WERI-Rb-1 (cell line): ENCODE measurements around the gene INTS4.

ENCODE experiments used
- DNase-seq: peaks from one replicate; pipeline ENCODE4 v3.0.0-alpha.2; 2020
- H3K27ac ChIP-seq: fragments of 250-450 bp; sonication (Bioruptor Pico); 2 replicates; pipeline ENCODE4 v1.5.1; 2020; ENCODE audit warnings: mild to moderate bottlenecking, moderate library complexity
- H3K27me3 ChIP-seq: fragments of 250-450 bp; sonication (Bioruptor Pico); 2 replicates; pipeline ENCODE4 v1.5.1; 2021; ENCODE audit warnings: mild to moderate bottlenecking, low read depth, moderate library complexity; ENCODE audit not compliant: insufficient read depth, severe bottlenecking
- H3K36me3 ChIP-seq: fragments of 250-450 bp; sonication (Bioruptor Pico); 2 replicates; pipeline ENCODE4 v1.5.1; 2020; ENCODE audit warnings: mild to moderate bottlenecking, moderate library complexity
- H3K4me3 ChIP-seq: 2 replicates; pipeline ENCODE4 v1.5.1; 2011; ENCODE audit warnings: low read depth, mild to moderate bottlenecking, control low read depth, low read length
- H3K9me3 ChIP-seq: fragments of 250-450 bp; sonication (Bioruptor Pico); 2 replicates; pipeline ENCODE4 v1.5.1; 2021; ENCODE audit warnings: mild to moderate bottlenecking, moderate library complexity; ENCODE audit not compliant: severe bottlenecking
- TF ChIP-seq, protein P1 (sequence below): IDR thresholded peaks from 2 replicates; pipeline ENCODE4 v1.5.1; 2011; ENCODE audit warnings: low read depth, mild to moderate bottlenecking, control low read depth, inconsistent platforms, low read length

The INTS4 gene

DNA sequence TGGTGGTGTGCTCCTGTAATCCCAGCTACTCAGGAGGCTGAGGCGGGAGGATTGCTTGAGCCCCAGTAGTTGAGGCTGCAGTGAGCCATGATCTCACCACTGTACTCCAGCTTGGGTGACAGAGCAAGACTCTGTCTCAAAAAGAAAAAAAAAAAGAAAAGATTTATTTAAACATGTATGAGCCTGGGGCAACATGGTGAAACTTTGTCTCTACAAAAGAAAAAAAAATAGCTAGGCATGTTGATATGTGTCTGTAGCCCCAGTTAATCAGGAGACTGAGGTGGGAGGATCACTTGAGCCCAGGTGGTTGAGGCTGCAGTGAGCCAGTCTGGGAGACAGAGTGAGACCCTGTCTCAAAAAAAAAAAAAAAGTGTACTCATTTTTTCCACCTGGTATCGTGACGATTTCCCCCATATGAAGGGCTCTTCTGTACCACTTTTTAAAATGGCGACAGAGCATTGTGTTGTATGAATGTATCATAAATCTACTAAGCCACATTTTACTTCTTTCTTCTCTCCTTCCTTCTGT lies 45.0 kb upstream of the INTS4 start:
- H3K4me3 ChIP-seq, result no peak overlapping the region
- no peak for DNase-seq
- TF ChIP-seq, protein P1, sequence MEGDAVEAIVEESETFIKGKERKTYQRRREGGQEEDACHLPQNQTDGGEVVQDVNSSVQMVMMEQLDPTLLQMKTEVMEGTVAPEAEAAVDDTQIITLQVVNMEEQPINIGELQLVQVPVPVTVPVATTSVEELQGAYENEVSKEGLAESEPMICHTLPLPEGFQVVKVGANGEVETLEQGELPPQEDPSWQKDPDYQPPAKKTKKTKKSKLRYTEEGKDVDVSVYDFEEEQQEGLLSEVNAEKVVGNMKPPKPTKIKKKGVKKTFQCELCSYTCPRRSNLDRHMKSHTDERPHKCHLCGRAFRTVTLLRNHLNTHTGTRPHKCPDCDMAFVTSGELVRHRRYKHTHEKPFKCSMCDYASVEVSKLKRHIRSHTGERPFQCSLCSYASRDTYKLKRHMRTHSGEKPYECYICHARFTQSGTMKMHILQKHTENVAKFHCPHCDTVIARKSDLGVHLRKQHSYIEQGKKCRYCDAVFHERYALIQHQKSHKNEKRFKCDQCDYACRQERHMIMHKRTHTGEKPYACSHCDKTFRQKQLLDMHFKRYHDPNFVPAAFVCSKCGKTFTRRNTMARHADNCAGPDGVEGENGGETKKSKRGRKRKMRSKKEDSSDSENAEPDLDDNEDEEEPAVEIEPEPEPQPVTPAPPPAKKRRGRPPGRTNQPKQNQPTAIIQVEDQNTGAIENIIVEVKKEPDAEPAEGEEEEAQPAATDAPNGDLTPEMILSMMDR, result no peak
- no peaks in the 10 kb centered on the region for H3K9me3 ChIP-seq
- no peaks in the 10 kb centered on the region for H3K27me3 ChIP-seq
- no peak overlapping the region for H3K27ac ChIP-seq
- no peaks in the 10 kb centered on the region for H3K36me3 ChIP-seq

DNA sequence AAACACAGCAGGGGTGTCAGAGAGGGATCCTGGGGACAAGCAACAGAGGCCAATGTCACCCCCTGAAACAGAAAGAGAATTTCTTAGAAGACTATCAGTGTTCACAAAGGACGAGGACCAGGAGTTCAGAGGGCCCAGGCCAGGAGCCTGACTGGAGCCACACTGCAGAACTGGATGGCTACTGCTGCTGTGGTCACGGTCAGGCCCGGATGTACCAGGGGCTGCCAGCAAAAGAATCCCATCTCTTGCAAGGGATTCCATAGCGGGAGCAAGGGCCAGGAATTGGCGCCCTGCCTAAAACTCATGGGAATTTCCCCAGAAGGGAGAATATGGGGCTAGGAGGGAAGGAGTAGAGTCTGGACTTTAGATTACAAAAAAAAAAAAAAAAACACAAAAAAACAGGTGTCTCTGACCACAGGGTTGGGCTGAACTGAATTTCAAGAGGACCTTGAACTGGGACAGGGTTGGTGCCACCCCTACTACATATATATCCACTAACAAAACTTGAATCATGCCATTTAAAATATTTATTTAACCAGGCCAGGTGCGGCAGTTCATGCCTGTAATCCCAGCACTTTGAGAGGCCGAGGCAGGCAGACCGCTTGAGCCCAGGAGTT lies 44.3 kb upstream of the INTS4 start:
- Histone ChIP-seq H3K27me3 (no peaks in the 10 kb centered on the region), H3K27ac (no peak overlapping the region), H3K36me3 (no peaks in the 10 kb centered on the region), H3K9me3 (no peaks in the 10 kb centered on the region), H3K4me3 (no peak overlapping the region)
- TF ChIP-seq, protein P1, result no peak
- no peak for DNase-seq

DNA sequence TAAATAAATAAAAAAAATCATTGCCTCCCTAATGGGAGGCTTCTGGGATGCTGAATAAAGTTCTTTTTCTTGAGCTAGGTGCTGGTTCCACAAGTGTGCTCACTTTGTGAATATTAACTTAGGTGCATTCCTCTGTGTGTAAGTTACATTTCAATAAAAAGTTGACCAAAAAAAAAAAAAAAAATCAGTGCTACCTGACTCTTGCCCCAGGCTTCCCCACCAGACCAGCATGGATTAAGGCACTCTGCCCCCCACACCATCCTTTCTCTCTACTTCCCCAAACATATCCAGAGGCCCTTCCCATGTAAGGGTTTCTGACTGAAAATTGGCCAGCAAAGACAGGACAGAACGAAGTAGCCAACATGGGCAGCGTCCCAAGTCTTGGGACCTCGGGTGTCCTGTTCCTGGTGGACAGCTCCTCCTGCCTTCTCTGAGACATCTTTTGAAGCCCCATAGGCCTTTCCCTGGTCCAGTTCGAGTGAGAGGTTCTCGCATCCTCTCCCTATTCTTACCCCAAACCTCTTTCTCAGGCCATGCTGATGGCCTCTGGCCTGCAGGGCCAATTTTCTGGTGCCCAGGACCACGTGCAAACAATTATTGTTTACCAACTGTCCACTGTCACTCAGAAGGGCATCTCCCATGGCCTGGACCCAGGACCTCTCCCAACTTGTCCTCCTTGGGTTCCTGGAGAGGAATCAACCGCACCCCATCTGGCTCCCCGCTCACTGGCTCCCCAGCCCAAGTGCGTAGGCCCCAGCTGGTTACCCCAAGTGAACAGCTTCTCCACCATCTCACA lies 43.6 kb upstream of the INTS4 start:
- H3K4me3 ChIP-seq, result no peak overlapping the region
- no peak overlapping the region for H3K27ac ChIP-seq
- H3K9me3 ChIP-seq, result no peaks in the 10 kb centered on the region
- no peaks in the 10 kb centered on the region for H3K36me3 ChIP-seq
- TF ChIP-seq, protein P1, result no peak
- no peak for DNase-seq
- no peaks in the 10 kb centered on the region for H3K27me3 ChIP-seq

DNA sequence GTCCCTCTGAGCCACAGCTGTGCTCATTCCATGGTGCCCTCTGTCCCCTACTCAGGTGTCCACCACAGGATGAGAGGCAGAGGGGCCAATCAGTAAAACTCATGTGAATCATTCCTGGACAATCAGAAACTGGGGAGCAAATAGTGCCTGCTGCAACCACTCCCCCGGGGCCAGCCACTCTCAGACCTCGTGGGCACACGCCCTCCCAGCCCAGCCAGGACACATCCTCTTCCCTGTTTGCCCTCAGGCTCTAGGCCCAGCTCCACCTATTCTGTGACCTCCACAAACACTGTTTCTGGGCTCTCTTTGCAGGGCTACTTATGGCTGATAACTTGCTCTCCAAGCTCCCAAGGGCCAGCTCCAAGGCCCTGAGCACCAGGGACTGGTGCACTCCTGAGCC lies 42.6 kb upstream of the INTS4 start:
- DNase-seq, result no peak
- TF ChIP-seq, protein P1, result no peak
- Histone ChIP-seq H3K36me3 (no peaks in the 10 kb centered on the region), H3K4me3 (no peak overlapping the region), H3K9me3 (no peaks in the 10 kb centered on the region), H3K27ac (no peak overlapping the region), H3K27me3 (no peaks in the 10 kb centered on the region)

DNA sequence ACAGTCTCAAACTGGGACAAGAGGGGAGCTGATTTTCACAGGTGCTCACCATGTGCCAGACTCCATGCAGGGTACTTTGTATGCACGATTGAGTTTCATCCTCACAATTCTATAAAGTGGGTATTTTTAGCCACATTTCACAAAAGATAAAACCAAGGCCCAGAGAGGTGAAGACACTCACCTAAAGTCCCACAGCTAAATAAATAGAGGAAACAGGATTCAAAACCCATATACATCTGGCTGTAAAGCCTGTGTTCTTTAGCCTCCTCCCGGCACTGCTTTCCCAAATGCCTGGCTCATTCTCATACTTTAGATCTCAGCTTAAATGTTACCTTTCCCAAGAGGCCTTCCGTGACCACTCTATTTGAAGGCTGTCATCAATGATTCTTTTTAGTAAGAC lies 41.8 kb upstream of the INTS4 start:
- Histone ChIP-seq H3K27ac (no peak overlapping the region), H3K9me3 (no peaks in the 10 kb centered on the region), H3K36me3 (no peaks in the 10 kb centered on the region), H3K4me3 (no peak overlapping the region), H3K27me3 (no peaks in the 10 kb centered on the region)
- TF ChIP-seq, protein P1, result no peak
- DNase-seq, result no peak
